GM19351 (cell line): Measurements from ENCODE around the gene HOXA3.

Experiments
- ATAC-seq: cut with Tn5 transposase; IDR thresholded peaks from one replicate; pipeline ENCODE4 v1.9.1; 2021; ENCODE audit warnings: mild to moderate bottlenecking, moderate library complexity; ENCODE audit not compliant: unreplicated experiment

The HOXA3 gene

GRCh38 chr7:27157702-27158431 is 5.5 kb upstream of the HOXA3 start:
- no peak for ATAC-seq

GRCh38 chr7:27156916-27157701 is 4.7 kb upstream of the HOXA3 start:
- ATAC-seq = no peak

- no peak for ATAC-seq
These were observed 4.1 kb upstream of the HOXA3 start, which contains the start of gene HOXA7 for GRCh38 chr7:27156508-27156898. TSS of gene HOXA7 (minus strand) at chr7:27156675. CDS start at chr7:27156545, 130 bp downstream.

- ATAC-seq = no peak
These were observed 3.6 kb upstream of the HOXA3 start for GRCh38 chr7:27155816-27156507.

GRCh38 chr7:27154901-27155815 is 2.8 kb upstream of the HOXA3 start:
- ATAC-seq = no peak

GRCh38 chr7:27154369-27154768 is 2.0 kb upstream of the HOXA3 start:
- ATAC-seq = no peak

GRCh38 chr7:27153526-27153925 is 1.1 kb upstream of the HOXA3 start:
- ATAC-seq = no peak

- no peak for ATAC-seq
These were observed 546 bp upstream of the HOXA3 start for GRCh38 chr7:27152816-27153442.

- ATAC-seq = no peak
These were observed 947 bp downstream of the HOXA3 start for GRCh38 chr7:27151341-27151930.

- ATAC-seq = peak; percentile 90
These were observed 1.6 kb downstream of the HOXA3 start for GRCh38 chr7:27150568-27151340.

- no peak for ATAC-seq
These were observed 2.4 kb downstream of the HOXA3 start for GRCh38 chr7:27149842-27150567.

GRCh38 chr7:27148756-27149641 is 3.4 kb downstream of the HOXA3 start:
- no peak for ATAC-seq

- no peak for ATAC-seq
These were observed 4.2 kb downstream of the HOXA3 start for GRCh38 chr7:27148031-27148755.

GRCh38 chr7:27147199-27148030 is 5.0 kb downstream of the HOXA3 start, which contains the start of gene HOXA6:
TSS of gene HOXA6 (minus strand) at chr7:27147774. CDS start at chr7:27147749, 25 bp downstream.
- ATAC-seq = no peak

GRCh38 chr7:27146491-27147198 is 5.7 kb downstream of the HOXA3 start:
- no peak for ATAC-seq
